ENCODE data around the gene NIM1K.
"Not testable (repeated sequence)": the region's sequence is repeated elsewhere in the genome, so short reads cannot be mapped to it uniquely, and the experiment has no call there.

NIM1K gene

GRCh38 chr5:43230707-43231106 is 38.7 kb downstream of the NIM1K start:
- no peak for DNase-seq (ENCODE audit: low read depth)

- peak; percentile 5 for DNase-seq (ENCODE audit: low read depth)
Observed at GRCh38 chr5:43231977-43232376, 40.0 kb downstream of the NIM1K start.

- no peak for DNase-seq (ENCODE audit: low read depth)
Observed at GRCh38 chr5:43232943-43233833, 41.2 kb downstream of the NIM1K start.

GRCh38 chr5:43233946-43234345 is 41.9 kb downstream of the NIM1K start:
- DNase-seq (ENCODE audit: low read depth) = no peak

- no peak for DNase-seq (ENCODE audit: low read depth)
Observed at GRCh38 chr5:43236653-43237355, 44.8 kb downstream of the NIM1K start.

GRCh38 chr5:43242196-43242595 is 50.2 kb downstream of the NIM1K start:
- DNase-seq (ENCODE audit: low read depth) = no peak

- no peak for DNase-seq (ENCODE audit: low read depth)
Observed at GRCh38 chr5:43243270-43243669, 51.2 kb downstream of the NIM1K start.

GRCh38 chr5:43244823-43245565 is 53.0 kb downstream of the NIM1K start:
- DNase-seq (ENCODE audit: low read depth) = no peak

- no peak for DNase-seq (ENCODE audit: low read depth)
Observed at GRCh38 chr5:43245724-43246385, 53.8 kb downstream of the NIM1K start.

- no peak for DNase-seq (ENCODE audit: low read depth)
Observed at GRCh38 chr5:43251754-43252153, 59.7 kb downstream of the NIM1K start.

- DNase-seq (ENCODE audit: low read depth) = no peak
Observed at GRCh38 chr5:43255704-43256103, 63.7 kb downstream of the NIM1K start.

- no peak for DNase-seq (ENCODE audit: low read depth)
Observed at GRCh38 chr5:43256261-43256966, 64.4 kb downstream of the NIM1K start.

- no peak for DNase-seq (ENCODE audit: low read depth)
Observed at GRCh38 chr5:43258116-43258515, 66.1 kb downstream of the NIM1K start.

- DNase-seq (ENCODE audit: low read depth) = not testable (repeated sequence)
Observed at GRCh38 chr5:43262269-43262668, 70.2 kb downstream of the NIM1K start.

- DNase-seq (ENCODE audit: low read depth) = no peak
Observed at GRCh38 chr5:43268188-43268820, 76.3 kb downstream of the NIM1K start.

GRCh38 chr5:43270645-43271044 is 78.6 kb downstream of the NIM1K start:
- DNase-seq (ENCODE audit: low read depth) = no peak

GRCh38 chr5:43273552-43273951 is 81.5 kb downstream of the NIM1K start:
- no peak for DNase-seq (ENCODE audit: low read depth)

GRCh38 chr5:43274435-43275114 is 82.5 kb downstream of the NIM1K start:
- no peak for DNase-seq (ENCODE audit: low read depth)

GRCh38 chr5:43275391-43275790 is 83.4 kb downstream of the NIM1K start:
- DNase-seq (ENCODE audit: low read depth) = no peak

- no peak for DNase-seq (ENCODE audit: low read depth)
Observed at GRCh38 chr5:43279548-43280274, 87.7 kb downstream of the NIM1K start.
